Esophagus muscularis mucosa (tissue), 4 donors: ENCODE data around the gene LAMTOR5. TPM values are rescaled to one million over a fixed set of nuclear protein-coding genes. Genes with fewer than 3 reads are reported as not detected.

Experiments used
- DNase-seq: peaks from one replicate; pipeline ENCODE4 v3.0.0-alpha.2; 2017; ENCODE audit errors: extremely low spot score
- H3K27ac ChIP-seq, 4 donors: fragments of 200-600 bp; sonication (generic); replicated peaks in 1 of 4; 1 replicate in 3 of 4; 2 replicates in 1 of 4; pipeline ENCODE4 v1.5.1; 2016 to 2019; ENCODE audit warnings: mild to moderate bottlenecking in 1 of 4
- H3K27me3 ChIP-seq, 4 donors: fragments of 200-600 bp; sonication (generic); one replicate each; pipeline versions ENCODE4 v1.5.1 to v1.6.0; 2016 to 2019
- H3K36me3 ChIP-seq, 4 donors: fragments of 200-600 bp; sonication (generic); one replicate each; pipeline ENCODE4 v1.5.1; 2016 to 2019
- H3K4me1 ChIP-seq, 4 donors: fragments of 200-600 bp; sonication (generic); one replicate each; pipeline ENCODE4 v1.5.1; 2016 to 2019
- H3K4me3 ChIP-seq, 4 donors: fragments of 200-600 bp; sonication (generic); 1 replicate in 2 of 4; 2 replicates in 2 of 4; pipeline ENCODE4 v1.5.1; 2016 to 2019; ENCODE audit warnings: mild to moderate bottlenecking in 4 of 4, moderate library complexity in 1 of 4
- H3K9me3 ChIP-seq, 4 donors: fragments of 200-600 bp; sonication (generic); 1 replicate in 3 of 4; 2 replicates in 1 of 4; pipeline ENCODE4 v1.5.1; 2016 to 2019
- CTCF ChIP-seq, 3 experiments: fragments of 200-600 bp in 2 of 3; fragments of 450-650 bp in 1 of 3; sonication (generic) in 2 of 3; IDR thresholded peaks; one replicate each; pipeline ENCODE4 v1.5.1; 2017 to 2019; ENCODE audit warnings: antibody characterized with exemption in 3 of 3, mild to moderate bottlenecking in 2 of 3, moderate library complexity in 1 of 3
- EP300 ChIP-seq: sonication (generic); formaldehyde crosslinking; IDR thresholded peaks from one replicate; pipeline ENCODE4 v1.6.1; 2017; ENCODE audit warnings: antibody characterized with exemption
- POLR2A ChIP-seq: fragments of 450-650 bp; IDR thresholded peaks from one replicate; pipeline ENCODE4 v1.6.1; 2017; ENCODE audit warnings: antibody characterized with exemption, moderate library complexity, mild to moderate bottlenecking, low read depth
- POLR2AphosphoS5 ChIP-seq, 2 donors: sonication (generic); formaldehyde crosslinking; IDR thresholded peaks; one replicate each; pipeline ENCODE4 v1.6.1; 2017; ENCODE audit warnings: antibody characterized with exemption in 2 of 2
- WGBS: methylation state at CpG from one replicate; pipeline ENCODE4 v1.1.5; 2018; 5-methylcytosine and 5-hydroxymethylcytosine counted together
- intact Hi-C: fragments of 100-400 bp; cut with DNase I; formaldehyde crosslinking; loops from one replicate; pipeline ENCODE4 v1.15.1; 2023
- total RNA-seq, 4 donors: library from RNA; depleted of rRNA; stranded (reverse); fragments of >200 nt; gene quantifications; one replicate each; pipeline versions ENCODE4 v1.1.0 to v1.2.1, GENCODE V29; 2016

LAMTOR5 gene
- 100 to 1,000 TPM in 1 of 4 donors, 10 to 100 TPM in 3; 59.9 to 113 (median 71.0) TPM for total RNA-seq

DNA sequence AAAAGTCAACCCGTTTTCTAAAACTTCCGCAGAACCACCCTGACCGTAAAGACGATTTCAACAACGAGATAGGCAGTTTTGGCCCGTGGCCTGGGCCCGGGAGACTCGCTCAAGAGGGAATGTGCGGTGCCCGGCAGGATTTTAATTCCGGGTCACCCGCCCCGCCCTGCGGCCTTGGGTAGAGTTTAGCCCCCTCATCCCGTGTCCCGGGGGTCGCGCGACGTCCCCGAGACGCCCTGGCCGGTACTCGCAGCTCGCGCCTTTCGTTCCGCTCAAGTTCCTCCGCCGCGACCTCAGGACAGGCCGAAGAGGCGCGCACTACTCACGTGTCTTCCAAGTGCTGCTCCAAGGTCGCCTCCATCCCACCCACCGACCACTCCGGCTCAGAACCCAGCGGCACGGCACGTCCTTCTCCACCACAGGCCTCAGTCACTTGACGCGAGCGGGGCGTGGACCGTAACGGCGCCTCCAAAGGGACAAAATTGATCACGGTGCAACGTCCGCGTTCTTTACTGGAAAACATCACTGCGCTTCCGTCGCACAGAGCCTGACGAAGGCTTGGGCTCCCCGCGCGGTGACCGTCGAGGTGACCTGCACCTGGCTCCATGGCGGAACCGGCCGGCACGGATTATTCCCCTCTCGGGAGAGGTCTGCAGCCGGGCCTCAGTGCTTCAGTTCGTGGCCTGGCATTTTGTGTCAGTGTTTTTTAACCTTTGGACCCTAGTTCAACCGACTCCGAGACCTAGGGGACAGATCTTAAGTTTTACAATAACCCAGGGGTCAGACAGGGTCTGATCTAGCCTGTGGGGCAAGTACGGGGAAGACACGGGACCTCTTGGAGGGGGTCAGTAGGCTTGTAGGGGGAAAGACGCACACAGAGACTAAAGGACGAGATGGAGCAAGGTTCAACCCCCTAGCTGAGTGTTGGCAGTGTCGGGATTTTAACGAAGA lies at the start of gene LAMTOR5:
Gene LAMTOR5, minus strand, starts transcription at position 435 of the 951 bp plus-strand sequence. Its CDS starts 74 bp downstream, at position 361.
- no peaks in the 10 kb centered on the region for H3K27me3 ChIP-seq
- peak within 1 kb of the TSS; percentile 90 to 97 (median 94) for H3K4me3 ChIP-seq
- TF ChIP-seq POLR2A (peak; percentile 89), EP300 (no peak), POLR2AphosphoS5 (IDR thresholded peaks at IDR 0.05) (peak; percentile 98 to 99), CTCF (IDR thresholded peaks at IDR 0.05) (peak; percentile 15 to 34 (median 16))
- peaks cover 20 to 30% (median 25%) of the 10 kb centered on the region in 4 donors for H3K4me1 ChIP-seq
- peak within 1 kb of the TSS; percentile 94 to 96 (median 96) for H3K27ac ChIP-seq
- peak; percentile 98 for DNase-seq
- peaks cover 19 to 33% (median 33%) of the 10 kb centered on the region in 4 donors for H3K36me3 ChIP-seq
- H3K9me3 ChIP-seq = no peaks in the 10 kb centered on the region
- intact Hi-C loops = loop anchor here (5.0 kb wide), 1 partner anchor 65 kb away; no protein-coding TSS in a partner anchor
- under 1% methylated on average over 32 of the region's 76 CpGs for WGBS

- Histone ChIP-seq H3K27ac (no peak overlapping the region), H3K4me1 (no peaks in the 10 kb centered on the region), H3K36me3 (no peaks in the 10 kb centered on the region), H3K9me3 (no peaks in the 10 kb centered on the region), H3K27me3 (peaks cover 0 to 29% (median 0%) of the 10 kb centered on the region in 4 donors), H3K4me3 (no peak overlapping the region)
- no peak for TF ChIP-seq POLR2A
- no peak for TF ChIP-seq POLR2AphosphoS5 (IDR thresholded peaks at IDR 0.05)
- no peak for TF ChIP-seq EP300
- no peak for TF ChIP-seq CTCF (IDR thresholded peaks at IDR 0.05)
- 90% methylated on average over 5 of the region's 5 CpGs for WGBS
- intact Hi-C loops = loop anchor here (5.0 kb wide), 1 partner anchor 155 kb away; no protein-coding TSS in a partner anchor
- no peak for DNase-seq
These were observed 49.7 kb upstream of the LAMTOR5 start for GRCh38 chr1:110457206-110457605.

DNA sequence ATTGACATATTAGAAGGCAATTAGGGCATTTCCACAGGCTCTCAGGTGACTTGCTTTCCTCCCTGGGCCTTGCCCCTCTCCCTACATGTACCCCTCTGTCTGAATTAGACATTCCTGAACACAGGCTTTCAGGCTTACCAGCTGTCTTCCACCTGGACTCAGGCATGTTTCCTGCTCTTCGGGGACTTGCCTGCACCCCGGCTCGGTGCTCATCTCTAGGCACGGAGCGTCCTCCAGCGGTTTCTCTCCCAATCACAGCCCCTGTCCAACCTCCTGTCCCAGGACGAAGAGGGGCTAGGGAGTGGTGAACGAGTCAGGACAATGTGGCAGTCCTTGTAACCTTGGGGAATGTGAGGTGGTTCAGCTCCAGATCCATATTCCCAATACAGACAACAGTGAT lies 47.7 kb upstream of the LAMTOR5 start:
- Histone ChIP-seq H3K27me3 (peaks cover 0 to 38% (median 0%) of the 10 kb centered on the region in 4 donors), H3K4me1 (no peaks in the 10 kb centered on the region), H3K27ac (no peak overlapping the region), H3K9me3 (no peaks in the 10 kb centered on the region), H3K36me3 (no peaks in the 10 kb centered on the region), H3K4me3 (no peak overlapping the region)
- no peak for TF ChIP-seq EP300
- no peak for TF ChIP-seq POLR2AphosphoS5 (IDR thresholded peaks at IDR 0.05)
- no peak for TF ChIP-seq CTCF (IDR thresholded peaks at IDR 0.05)
- no peak for TF ChIP-seq POLR2A
- DNase-seq = no peak
- intact Hi-C loops = loop anchor here (5.0 kb wide), 1 partner anchor 153 kb away; no protein-coding TSS in a partner anchor
- 65% methylated on average over 8 of the region's 8 CpGs for WGBS

DNA sequence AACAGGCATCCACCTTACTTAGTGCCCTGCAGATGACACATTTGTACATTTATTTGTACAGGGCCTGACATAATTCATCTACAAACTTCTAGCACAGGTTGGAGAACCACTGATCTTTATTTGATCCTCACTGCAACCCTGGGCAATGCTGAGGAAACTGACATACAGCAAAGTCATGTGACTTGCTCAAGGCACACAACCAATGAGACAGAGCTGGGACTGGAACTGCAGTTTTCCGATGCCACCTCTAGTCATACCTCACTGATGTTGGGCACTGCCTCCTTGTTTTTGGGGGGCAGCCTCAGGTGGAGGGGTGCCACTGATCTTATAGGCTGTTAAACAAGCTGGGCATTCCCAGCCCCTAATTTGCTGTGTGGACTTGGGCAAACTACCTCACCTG lies 46.8 kb upstream of the LAMTOR5 start:
- no peak for DNase-seq
- Histone ChIP-seq H3K4me3 (no peak overlapping the region), H3K36me3 (no peaks in the 10 kb centered on the region), H3K9me3 (no peaks in the 10 kb centered on the region), H3K4me1 (no peaks in the 10 kb centered on the region), H3K27me3 (peaks cover 0 to 46% (median 0%) of the 10 kb centered on the region in 4 donors), H3K27ac (no peak overlapping the region)
- WGBS = 67% methylated on average over 1 of the region's 1 CpG
- intact Hi-C loops = no loop called here
- no peak for TF ChIP-seq EP300
- no peak for TF ChIP-seq POLR2AphosphoS5 (IDR thresholded peaks at IDR 0.05)
- TF ChIP-seq POLR2A = no peak
- no peak for TF ChIP-seq CTCF (IDR thresholded peaks at IDR 0.05)
